Sigmoid colon (tissue), 7 donors: ENCODE data around the gene SND1. TPM values are rescaled to one million over a fixed set of nuclear protein-coding genes. Genes with fewer than 3 reads are reported as not detected.

Experiments used
- DNase-seq: peaks from one replicate; pipeline ENCODE4 v3.0.0-alpha.2; 2019
- H3K27ac ChIP-seq, 4 donors: fragments of 200-600 bp; sonication (generic); one replicate each; pipeline ENCODE4 v1.5.1; 2016 to 2019; ENCODE audit warnings: mild to moderate bottlenecking in 1 of 4
- H3K27me3 ChIP-seq, 3 donors: fragments of 200-600 bp; sonication (generic); one replicate each; pipeline ENCODE4 v1.5.1; 2019; ENCODE audit warnings: mild to moderate bottlenecking in 1 of 3
- H3K36me3 ChIP-seq, 4 donors: fragments of 200-600 bp; sonication (generic); one replicate each; pipeline ENCODE4 v1.5.1; 2016 to 2019
- H3K4me1 ChIP-seq, 4 donors: fragments of 200-600 bp; sonication (generic); one replicate each; pipeline ENCODE4 v1.5.1; 2017 to 2019
- H3K4me3 ChIP-seq, 4 donors: fragments of 200-600 bp; sonication (generic); one replicate each; pipeline ENCODE4 v1.5.1; 2017 to 2019; ENCODE audit warnings: mild to moderate bottlenecking in 2 of 4, moderate library complexity in 1 of 4
- H3K9me3 ChIP-seq, 4 donors: fragments of 200-600 bp in 3 of 4; sonication (generic) in 3 of 4; one replicate each; pipeline versions ENCODE4 v1.5.1 to v1.6.1; 2013 to 2019
- EP300 ChIP-seq, 4 donors: sonication (generic); formaldehyde crosslinking; IDR thresholded peaks; one replicate each; pipeline ENCODE4 v1.6.1; 2017; ENCODE audit warnings: antibody characterized with exemption in 4 of 4
- POLR2A ChIP-seq, 2 donors: fragments of 450-650 bp; IDR thresholded peaks; one replicate each; pipeline ENCODE4 v1.6.1; 2016; ENCODE audit warnings: antibody characterized with exemption in 2 of 2, mild to moderate bottlenecking in 2 of 2, moderate library complexity in 2 of 2
- POLR2AphosphoS5 ChIP-seq, 4 donors: sonication (generic); formaldehyde crosslinking; IDR thresholded peaks; one replicate each; pipeline ENCODE4 v1.6.1; 2017; ENCODE audit warnings: antibody characterized with exemption in 4 of 4
- WGBS, 2 donors: extraction: QIAGEN DNeasy Blood & Tissue Kit; methylation state at CpG; one replicate each; pipeline ENCODE4 v1.1.7; 2013; 5-methylcytosine and 5-hydroxymethylcytosine counted together
- intact Hi-C: fragments of 100-400 bp; cut with DNase I; formaldehyde crosslinking; loops from one replicate; pipeline ENCODE4 v1.15.1; 2023
- polyA plus RNA-seq, 3 donors: library from polyadenylated mRNA; stranded (reverse); fragments of 200-250 nt; gene quantifications; one replicate each; pipeline ENCODE4 v1.2.3, GENCODE V29; 2013
- total RNA-seq, 4 donors: library from RNA; depleted of rRNA; stranded (reverse); fragments of >200 nt; gene quantifications; one replicate each; pipeline ENCODE4 v1.1.0, GENCODE V29; 2016
- TF ChIP-seq, protein P1 (sequence below), 4 experiments: fragments of 450-650 bp in 3 of 4; fragments of 200-600 bp in 1 of 4; IDR thresholded peaks; one replicate each; pipeline ENCODE4 v1.5.1; 2016 to 2019; ENCODE audit warnings: antibody characterized with exemption in 4 of 4, mild to moderate bottlenecking in 3 of 4, moderate library complexity in 2 of 4
- donor health status: healthy with polysubstance abuse.
- donor health status: Bipolar disorder and iron deficiency.
- donor health status: healthy.

Gene SND1
- total and polyA plus RNA-seq, 7 donors = 30.6 to 93.4 (median 71.3) TPM

DNA sequence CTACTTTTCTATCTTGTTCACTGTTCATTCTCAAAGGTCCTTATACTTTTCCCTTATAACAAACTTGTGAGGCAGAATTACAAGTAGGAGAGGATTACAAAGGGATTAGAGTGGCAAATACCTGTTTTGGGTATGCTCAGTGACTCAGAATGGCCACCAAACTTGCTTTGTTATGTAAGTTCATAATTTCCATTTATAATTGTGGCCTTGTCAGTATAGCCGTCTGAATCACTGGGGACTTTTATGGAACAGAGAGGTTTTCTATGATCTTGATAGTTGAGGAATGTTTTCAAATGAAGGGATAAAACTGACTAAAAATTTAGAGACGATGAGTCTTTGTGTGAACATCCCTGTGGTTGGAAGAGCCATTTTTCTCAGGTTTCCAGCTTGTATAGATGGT is 116.2 kb downstream of the SND1 start:
- Histone ChIP-seq H3K36me3 (no peaks in the 10 kb centered on the region), H3K27ac (no peak overlapping the region), H3K4me3 (no peak overlapping the region), H3K27me3 (no peaks in the 10 kb centered on the region), H3K4me1 (peaks cover 0 to 15% (median 6%) of the 10 kb centered on the region in 4 donors), H3K9me3 (no peaks in the 10 kb centered on the region)
- TF ChIP-seq POLR2A (IDR thresholded peaks at IDR 0.05) (no peak), POLR2AphosphoS5 (IDR thresholded peaks at IDR 0.05) (no peak), EP300 (IDR thresholded peaks at IDR 0.05) (no peak)
- TF ChIP-seq, protein P1, sequence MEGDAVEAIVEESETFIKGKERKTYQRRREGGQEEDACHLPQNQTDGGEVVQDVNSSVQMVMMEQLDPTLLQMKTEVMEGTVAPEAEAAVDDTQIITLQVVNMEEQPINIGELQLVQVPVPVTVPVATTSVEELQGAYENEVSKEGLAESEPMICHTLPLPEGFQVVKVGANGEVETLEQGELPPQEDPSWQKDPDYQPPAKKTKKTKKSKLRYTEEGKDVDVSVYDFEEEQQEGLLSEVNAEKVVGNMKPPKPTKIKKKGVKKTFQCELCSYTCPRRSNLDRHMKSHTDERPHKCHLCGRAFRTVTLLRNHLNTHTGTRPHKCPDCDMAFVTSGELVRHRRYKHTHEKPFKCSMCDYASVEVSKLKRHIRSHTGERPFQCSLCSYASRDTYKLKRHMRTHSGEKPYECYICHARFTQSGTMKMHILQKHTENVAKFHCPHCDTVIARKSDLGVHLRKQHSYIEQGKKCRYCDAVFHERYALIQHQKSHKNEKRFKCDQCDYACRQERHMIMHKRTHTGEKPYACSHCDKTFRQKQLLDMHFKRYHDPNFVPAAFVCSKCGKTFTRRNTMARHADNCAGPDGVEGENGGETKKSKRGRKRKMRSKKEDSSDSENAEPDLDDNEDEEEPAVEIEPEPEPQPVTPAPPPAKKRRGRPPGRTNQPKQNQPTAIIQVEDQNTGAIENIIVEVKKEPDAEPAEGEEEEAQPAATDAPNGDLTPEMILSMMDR (IDR thresholded peaks at IDR 0.05) = no peak
- WGBS, 2 donors = 93 to 97% methylated on average over 2 of the region's 2 CpGs
- no peak for DNase-seq
- intact Hi-C loops = no loop called here

DNA sequence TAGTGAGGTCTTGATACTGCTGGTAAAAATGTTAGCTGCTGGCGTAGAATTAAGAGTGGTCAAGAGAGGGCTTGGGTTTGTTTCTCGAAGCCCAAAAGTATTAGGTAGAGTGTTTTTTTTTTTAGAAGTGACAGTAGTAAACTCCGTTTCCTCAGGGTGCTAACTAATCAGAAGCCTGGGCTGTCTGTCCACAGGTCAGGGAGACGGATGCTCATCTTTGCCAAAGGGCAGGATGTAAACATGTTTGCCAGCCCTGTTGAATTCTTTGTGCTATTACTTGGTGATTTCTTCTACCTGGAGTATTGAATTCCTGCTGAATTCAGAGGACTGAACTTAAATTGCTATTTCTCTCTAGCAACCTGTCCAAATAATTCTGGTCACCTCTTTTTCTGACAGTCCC is 117.1 kb downstream of the SND1 start:
- Histone ChIP-seq H3K4me1 (peaks cover 0 to 15% (median 6%) of the 10 kb centered on the region in 4 donors), H3K36me3 (no peaks in the 10 kb centered on the region), H3K27me3 (no peaks in the 10 kb centered on the region), H3K9me3 (no peaks in the 10 kb centered on the region), H3K27ac (no peak overlapping the region), H3K4me3 (no peak overlapping the region)
- intact Hi-C loops = no loop called here
- WGBS, 2 donors = 94 to 97% methylated on average over 4 of the region's 4 CpGs
- DNase-seq = no peak
- no peak for TF ChIP-seq POLR2AphosphoS5 (IDR thresholded peaks at IDR 0.05)
- no peak for TF ChIP-seq POLR2A (IDR thresholded peaks at IDR 0.05)
- TF ChIP-seq, protein P1 (IDR thresholded peaks at IDR 0.05) = no peak
- TF ChIP-seq EP300 (IDR thresholded peaks at IDR 0.05) = no peak

DNA sequence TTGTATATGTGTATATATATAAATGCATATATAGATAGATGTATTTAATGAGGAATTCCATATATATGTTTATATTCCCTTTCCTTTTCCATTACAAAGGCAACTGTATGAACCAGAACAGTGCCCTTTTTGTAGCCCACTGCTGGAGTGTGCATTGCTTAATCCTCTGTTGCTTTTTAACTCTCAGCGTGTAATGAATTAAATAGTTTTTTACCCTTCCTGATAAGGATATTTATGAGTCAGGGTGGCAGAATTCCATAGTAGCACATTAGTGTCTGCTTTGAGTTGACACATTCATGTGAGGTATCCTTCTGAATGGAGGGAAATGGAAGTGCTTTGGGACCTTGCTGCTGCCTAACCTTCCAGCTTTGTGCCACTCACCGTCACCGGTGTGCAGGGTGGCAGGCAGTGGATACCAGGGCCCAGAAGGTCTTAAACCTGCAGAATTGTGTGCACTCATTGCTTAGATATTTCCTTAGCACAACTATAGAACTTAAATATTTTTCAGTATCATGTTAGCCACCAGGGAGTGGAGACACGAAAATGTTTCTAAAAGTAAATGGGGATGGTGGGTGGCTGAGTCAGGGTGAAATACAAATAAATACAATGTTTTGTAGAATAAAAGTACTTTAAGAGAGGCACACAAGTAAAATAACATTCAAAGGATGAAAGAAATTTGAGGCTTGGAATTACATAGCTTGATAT is 117.9 kb downstream of the SND1 start:
- H3K4me3 ChIP-seq = no peak overlapping the region
- no peaks in the 10 kb centered on the region for H3K9me3 ChIP-seq
- no peaks in the 10 kb centered on the region for H3K27me3 ChIP-seq
- H3K4me1 ChIP-seq = peaks cover 0 to 15% (median 6%) of the 10 kb centered on the region in 4 donors
- intact Hi-C loops = no loop called here
- no peak overlapping the region for H3K27ac ChIP-seq
- no peak for TF ChIP-seq EP300 (IDR thresholded peaks at IDR 0.05)
- TF ChIP-seq POLR2AphosphoS5 (IDR thresholded peaks at IDR 0.05) = no peak
- no peak for TF ChIP-seq POLR2A (IDR thresholded peaks at IDR 0.05)
- TF ChIP-seq, protein P1 (IDR thresholded peaks at IDR 0.05) = no peak
- 91 to 95% methylated on average over 4 of the region's 4 CpGs for WGBS, 2 donors
- DNase-seq = no peak
- H3K36me3 ChIP-seq = no peaks in the 10 kb centered on the region

DNA sequence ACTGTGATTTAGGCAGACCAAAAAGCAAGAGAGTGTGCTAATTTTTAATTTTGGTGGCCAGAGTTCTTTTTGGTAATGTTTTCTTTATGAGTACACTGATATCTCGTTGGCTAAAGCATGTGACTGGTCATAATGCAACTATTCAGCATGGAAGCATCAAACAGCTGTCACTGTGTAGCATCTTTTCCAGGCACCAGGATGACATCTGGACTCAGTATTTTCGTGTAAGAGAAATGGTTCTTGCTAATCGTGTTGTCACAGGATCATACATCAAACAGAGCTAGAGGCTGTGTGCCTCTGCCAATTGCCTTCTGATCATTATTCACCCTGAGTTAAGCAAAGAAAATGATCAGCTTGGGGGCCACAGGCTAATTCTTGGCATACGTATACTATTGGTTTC is 118.9 kb downstream of the SND1 start:
- H3K36me3 ChIP-seq = no peaks in the 10 kb centered on the region
- no peak for DNase-seq
- H3K4me3 ChIP-seq = no peak overlapping the region
- no peaks in the 10 kb centered on the region for H3K27me3 ChIP-seq
- H3K9me3 ChIP-seq = no peaks in the 10 kb centered on the region
- H3K4me1 ChIP-seq = peaks cover 0 to 15% (median 6%) of the 10 kb centered on the region in 4 donors
- TF ChIP-seq, protein P1 (IDR thresholded peaks at IDR 0.05) = no peak
- TF ChIP-seq EP300 (IDR thresholded peaks at IDR 0.05) = no peak
- no peak for TF ChIP-seq POLR2A (IDR thresholded peaks at IDR 0.05)
- TF ChIP-seq POLR2AphosphoS5 (IDR thresholded peaks at IDR 0.05) = no peak
- intact Hi-C loops = no loop called here
- WGBS, 2 donors = 84 to 86% methylated on average over 4 of the region's 4 CpGs
- H3K27ac ChIP-seq = no peak overlapping the region

DNA sequence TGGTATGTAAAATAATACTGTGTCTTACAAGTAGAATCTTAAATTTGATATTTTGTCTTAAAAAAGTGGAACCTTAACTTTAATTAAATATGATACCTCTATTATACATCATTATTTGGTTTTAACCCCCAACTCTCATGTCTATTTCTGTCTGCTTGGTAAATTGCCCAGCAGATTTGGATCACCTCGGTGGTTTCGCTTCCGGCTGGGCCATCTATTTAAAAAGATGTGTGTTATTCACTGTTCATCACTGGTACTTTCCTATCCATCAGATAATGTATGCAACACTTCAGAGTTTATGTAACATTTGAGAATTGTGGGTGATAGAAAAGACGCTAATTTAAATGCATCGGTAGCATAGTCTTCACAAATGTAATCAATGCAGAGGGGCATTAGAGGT is 119.7 kb downstream of the SND1 start:
- Histone ChIP-seq H3K27ac (no peak overlapping the region), H3K4me3 (no peak overlapping the region), H3K36me3 (no peaks in the 10 kb centered on the region), H3K27me3 (no peaks in the 10 kb centered on the region), H3K9me3 (no peaks in the 10 kb centered on the region), H3K4me1 (peaks cover 0 to 15% (median 6%) of the 10 kb centered on the region in 4 donors)
- DNase-seq = no peak
- WGBS, 2 donors = 92 to 93% methylated on average over 5 of the region's 5 CpGs
- TF ChIP-seq POLR2A (IDR thresholded peaks at IDR 0.05) (no peak), EP300 (IDR thresholded peaks at IDR 0.05) (no peak), POLR2AphosphoS5 (IDR thresholded peaks at IDR 0.05) (no peak)
- TF ChIP-seq, protein P1 (IDR thresholded peaks at IDR 0.05) = no peak
- intact Hi-C loops = no loop called here
